AG04450 (cell line): ENCODE results near the gene MROH2A. TPM values are rescaled to one million over a fixed set of nuclear protein-coding genes. Genes with fewer than 3 reads are reported as not detected.
"Not testable (repeated sequence)": the region's sequence is repeated elsewhere in the genome, so short reads cannot be mapped to it uniquely, and the experiment has no call there.

Experiments used
- CTCF ChIA-PET: fragments of 300-600, 350-600 bp; formaldehyde crosslinking; extraction: SDS; loops from one replicate; lab custom pipeline; 2022; ENCODE audit warnings: antibody characterized with exemption, inconsistent platforms; lab: Charles Lee
- POLR2A ChIA-PET: fragments of 350-600 bp; formaldehyde crosslinking; extraction: SDS; loops from one replicate; lab custom pipeline; 2021; ENCODE audit warnings: antibody characterized with exemption, inconsistent platforms; lab: Yijun Ruan, JAX
- DNase-seq: peaks from one replicate; pipeline ENCODE4 v3.0.0-alpha.2; 2011; ENCODE audit warnings: low read depth, low spot score
- H3K27ac ChIP-seq: one replicate; pipeline ENCODE4 v1.5.1; 2012; ENCODE audit warnings: low read depth, low read length, control low read depth
- H3K27me3 ChIP-seq: one replicate; pipeline ENCODE4 v1.6.0; 2012; ENCODE audit warnings: low read length; ENCODE audit not compliant: control insufficient read depth, insufficient read depth
- H3K4me3 ChIP-seq: 2 replicates; pipeline ENCODE4 v1.5.1; 2011; ENCODE audit warnings: mild to moderate bottlenecking, low read depth, low read length, control low read depth
- H3K9me3 ChIP-seq: 2 replicates; pipeline ENCODE4 v1.5.1; 2012; ENCODE audit warnings: low read length; ENCODE audit not compliant: control insufficient read depth, insufficient read depth
- CTCF ChIP-seq: IDR thresholded peaks from 2 replicates; pipeline ENCODE4 v1.5.1; 2011; ENCODE audit warnings: low read depth, low read length, control low read depth, inconsistent platforms
- polyA plus RNA-seq: library from polyadenylated mRNA; depleted of rRNA; stranded (reverse); fragments of >200 nt; gene quantifications from 2 replicates; pipeline ENCODE4 v1.2.3, GENCODE V29; 2011; rRNA removed

MROH2A gene
- polyA plus RNA-seq, 1 experiment: not detected

DNA sequence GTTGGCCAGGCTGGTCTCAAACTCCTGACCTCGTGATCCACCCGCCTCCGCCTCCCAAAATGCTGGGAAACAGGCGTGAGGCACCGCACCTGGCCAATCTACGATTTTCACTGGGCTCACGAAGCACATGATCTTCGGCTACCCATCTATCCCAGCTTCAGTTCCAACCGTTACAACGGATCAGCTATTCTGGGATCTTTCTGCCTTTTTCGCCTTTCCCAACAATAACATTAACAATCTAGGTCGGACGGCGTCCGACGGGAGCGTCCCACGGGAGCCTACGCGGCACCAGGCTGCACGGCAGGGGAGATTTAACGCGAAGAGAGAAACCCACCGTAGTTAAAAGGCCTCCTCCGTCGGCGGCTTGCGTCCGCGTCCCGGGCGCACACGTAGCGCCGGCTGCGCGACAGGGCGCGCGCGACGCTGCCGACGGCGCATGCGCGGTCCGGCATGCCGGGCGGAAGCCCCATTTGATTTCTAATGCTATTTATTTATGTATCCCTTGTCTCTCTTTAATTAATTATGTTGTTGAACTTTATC lies 89.9 kb downstream of the MROH2A start, which contains the start of gene MSL3B:
MSL3B (minus strand) TSS at position 394 of the 540 bp plus-strand sequence.
- no peak for DNase-seq
- Histone ChIP-seq H3K4me3 (peak within 1 kb of the TSS; percentile 72), H3K9me3 (peaks cover 12% of the 10 kb centered on the region), H3K27me3 (peaks cover under 1% of the 10 kb centered on the region), H3K27ac (no peak within 1 kb of the TSS)
- ChIA-PET CTCF (interaction anchor here (1.7 kb wide), 1 partner anchor 11 kb away, joined by 13 read pairs; no protein-coding TSS in a partner anchor), POLR2A (no interaction called here)
- TF ChIP-seq CTCF: no peak

- CTCF ChIA-PET: no interaction called here
- H3K9me3 ChIP-seq: peaks cover 11% of the 10 kb centered on the region
These were observed 93.3 kb downstream of the MROH2A start for GRCh38 chr2:233871432-233871831.

GRCh38 chr2:233872125-233872524 lies 94.0 kb downstream of the MROH2A start:
- DNase-seq, H3K9me3 ChIP-seq, H3K27ac ChIP-seq, CTCF ChIA-PET, H3K4me3 ChIP-seq, POLR2A ChIA-PET, H3K27me3 ChIP-seq: not testable (repeated sequence)

More at GRCh38 chr2:233871432-233871831, 93.3 kb downstream of the MROH2A start:
- no peak for TF ChIP-seq CTCF
- POLR2A ChIA-PET: no interaction called here
- no peak overlapping the region for H3K4me3 ChIP-seq
- no peak for DNase-seq
- no peak overlapping the region for H3K27ac ChIP-seq
- H3K27me3 ChIP-seq: peaks cover 4% of the 10 kb centered on the region

- DNase-seq: no peak
- CTCF ChIA-PET: no interaction called here
These were observed 104.2 kb downstream of the MROH2A start for GRCh38 chr2:233882353-233882752.

More at GRCh38 chr2:233882353-233882752, 104.2 kb downstream of the MROH2A start:
- H3K27ac ChIP-seq: no peak overlapping the region
- no peaks in the 10 kb centered on the region for H3K9me3 ChIP-seq
- TF ChIP-seq CTCF: no peak
- H3K27me3 ChIP-seq: peaks cover 2% of the 10 kb centered on the region
- POLR2A ChIA-PET: no interaction called here
- no peak overlapping the region for H3K4me3 ChIP-seq

Other genes starting within 250 kb of the MROH2A start
- gene USP40, start 211.5 kb upstream of the MROH2A start, polyA plus RNA-seq: 32.4 and 32.7 TPM in 2 replicates
- not detected in 2 replicates for gene UGT1A8, start 160.7 kb upstream of the MROH2A start, polyA plus RNA-seq
- gene UGT1A10, start 141.9 kb upstream of the MROH2A start, polyA plus RNA-seq: not detected in 2 replicates
- not detected in 2 replicates for gene UGT1A9, start 106.4 kb upstream of the MROH2A start, polyA plus RNA-seq
- gene UGT1A7, start 96.4 kb upstream of the MROH2A start, polyA plus RNA-seq: 0.04 TPM in 1 of 2 replicates, not detected in the other
- not detected in 2 replicates for gene UGT1A6, start 85.4 kb upstream of the MROH2A start, polyA plus RNA-seq
- gene UGT1A5, start 65.4 kb upstream of the MROH2A start, polyA plus RNA-seq: not detected in 2 replicates
- gene UGT1A4, start 59.6 kb upstream of the MROH2A start, polyA plus RNA-seq: not detected in 2 replicates
- not detected in 2 replicates for gene UGT1A3, start 49.3 kb upstream of the MROH2A start, polyA plus RNA-seq
- not detected in 2 replicates for gene UGT1A1, start 18.1 kb upstream of the MROH2A start, polyA plus RNA-seq
- 11.3 and 12.2 TPM in 2 replicates for gene HJURP, start 76.2 kb downstream of the MROH2A start, polyA plus RNA-seq
- 0.11 TPM in 1 of 2 replicates, not detected in the other for gene TRPM8, start 139.0 kb downstream of the MROH2A start, polyA plus RNA-seq